GM06990 (cell line): ENCODE results near the gene SLC38A11.

ENCODE experiments used
- DNase-seq: peaks from one replicate; pipeline ENCODE4 v3.0.0-alpha.2; 2011; ENCODE audit not compliant: insufficient read length; ENCODE audit errors: extremely low read depth
- H3K27me3 ChIP-seq: replicated peaks from 2 replicates; pipeline ENCODE4 v1.6.0; 2011; ENCODE audit warnings: low read length; ENCODE audit not compliant: control insufficient read depth, insufficient read depth
- H3K36me3 ChIP-seq: 2 replicates; pipeline ENCODE4 v1.5.1; 2011; ENCODE audit warnings: low read length; ENCODE audit not compliant: control insufficient read depth, insufficient read depth
- H3K4me3 ChIP-seq: replicated peaks from 2 replicates; pipeline ENCODE4 v1.5.1; 2011; ENCODE audit warnings: low read depth, mild to moderate bottlenecking, control low read depth, low read length
- CTCF ChIP-seq: IDR thresholded peaks from 2 replicates; pipeline ENCODE4 v1.5.1; 2011; ENCODE audit warnings: low read length, control low read depth, mild to moderate bottlenecking, inconsistent platforms; ENCODE audit not compliant: insufficient read depth, poor library complexity, severe bottlenecking

SLC38A11 gene

GRCh38 chr2:164877169-164877568 is 78.2 kb downstream of the SLC38A11 start:
- Histone ChIP-seq H3K4me3 (no peak overlapping the region), H3K36me3 (no peaks in the 10 kb centered on the region), H3K27me3 (no peaks in the 10 kb centered on the region)
- TF ChIP-seq CTCF: no peak
- no peak for DNase-seq

DNA sequence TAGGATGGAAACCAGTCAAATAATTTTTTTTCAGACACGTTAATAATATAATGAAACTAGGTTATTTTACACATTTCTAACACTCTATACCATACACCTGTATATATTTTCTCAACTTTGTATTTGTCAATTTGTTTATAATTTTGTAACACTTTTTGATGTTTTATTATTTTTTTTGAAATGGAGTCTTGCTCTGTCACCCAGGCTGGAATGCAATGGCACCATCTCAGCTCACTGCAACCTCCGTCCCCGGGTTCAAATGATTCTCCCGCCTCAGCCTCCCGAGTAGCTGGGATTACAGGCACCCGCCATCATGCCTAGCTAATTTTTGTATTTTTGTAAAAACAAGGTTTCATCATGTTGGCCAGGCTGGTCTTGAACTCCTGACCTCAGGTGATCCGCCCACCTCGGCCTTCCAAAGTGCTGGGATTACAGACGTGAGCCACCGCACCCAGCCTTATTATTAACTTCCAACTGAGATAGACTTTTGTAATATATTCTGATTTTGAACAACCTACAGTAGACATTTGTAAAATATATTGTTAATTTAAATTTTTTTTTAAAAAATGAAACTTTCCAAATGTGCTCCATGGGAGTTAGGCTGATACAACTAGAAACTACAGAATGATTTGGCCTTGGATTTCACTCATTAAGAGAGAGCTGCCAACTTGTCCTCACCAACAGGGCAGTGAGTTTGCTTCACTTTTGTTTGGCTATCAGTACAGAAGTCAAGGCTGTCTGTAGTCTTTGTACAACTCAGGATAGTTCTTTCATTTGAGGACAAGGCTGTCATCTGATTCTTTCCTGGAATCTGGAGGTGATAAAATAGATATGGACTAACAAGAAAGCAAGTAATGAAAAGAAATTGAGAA is 79.8 kb downstream of the SLC38A11 start:
- Histone ChIP-seq H3K27me3 (no peaks in the 10 kb centered on the region), H3K4me3 (no peak overlapping the region), H3K36me3 (no peaks in the 10 kb centered on the region)
- no peak for DNase-seq
- no peak for TF ChIP-seq CTCF

DNA sequence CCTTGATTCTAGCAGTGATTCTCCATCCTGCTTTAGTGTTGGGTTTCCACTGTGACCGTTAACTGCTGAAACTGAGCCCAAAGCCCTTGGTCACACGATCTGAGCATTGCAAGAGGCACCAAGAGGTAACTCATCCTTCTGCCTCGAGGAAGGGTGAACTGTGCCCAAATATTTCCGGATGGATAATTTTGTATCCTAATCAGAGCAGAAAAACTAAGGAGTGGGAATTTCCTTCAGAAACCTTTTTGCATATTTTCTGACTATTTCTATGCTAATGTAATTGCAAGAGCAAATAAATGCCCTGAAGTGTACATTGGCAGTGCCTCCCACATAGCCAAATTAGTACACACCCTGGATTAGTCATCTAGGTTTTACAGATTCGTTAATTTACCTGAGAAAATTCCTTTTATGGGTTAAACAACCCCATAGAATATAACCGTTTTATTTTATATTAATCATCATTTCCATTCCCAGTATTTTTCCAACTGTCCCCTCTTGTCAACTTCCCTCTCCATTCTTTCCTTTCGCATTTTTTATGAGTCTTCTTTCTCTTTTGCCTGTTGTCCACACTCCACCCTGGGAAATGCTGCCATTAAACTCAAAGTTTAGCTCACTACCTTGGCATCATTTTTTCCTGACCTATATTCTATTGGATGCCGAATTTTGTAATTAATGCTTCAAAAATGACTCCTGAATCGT is 82.0 kb downstream of the SLC38A11 start:
- H3K36me3 ChIP-seq: no peaks in the 10 kb centered on the region
- no peak overlapping the region for H3K4me3 ChIP-seq
- no peaks in the 10 kb centered on the region for H3K27me3 ChIP-seq
- TF ChIP-seq CTCF: no peak
- no peak for DNase-seq

DNA sequence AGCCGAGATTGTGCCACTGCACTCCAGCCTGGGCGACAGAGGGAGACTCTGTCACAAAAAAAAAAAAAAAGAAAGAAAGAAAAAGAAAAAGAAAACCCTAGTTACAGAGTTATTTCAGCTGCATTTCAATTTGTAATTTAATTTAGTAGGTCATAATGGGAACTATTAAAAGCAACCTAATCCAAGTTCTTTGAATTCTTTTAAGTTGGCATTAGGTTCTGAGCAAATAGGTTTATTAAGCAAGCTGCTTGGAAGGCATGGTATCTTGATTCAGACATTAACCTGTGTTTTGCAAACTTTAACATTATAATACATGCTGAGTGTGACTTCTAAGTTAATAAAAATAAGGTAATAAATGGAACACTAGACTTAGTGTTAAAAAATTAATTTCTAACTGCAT is 83.9 kb downstream of the SLC38A11 start:
- no peak for DNase-seq
- no peak overlapping the region for H3K4me3 ChIP-seq
- no peaks in the 10 kb centered on the region for H3K36me3 ChIP-seq
- TF ChIP-seq CTCF: no peak
- no peaks in the 10 kb centered on the region for H3K27me3 ChIP-seq

DNA sequence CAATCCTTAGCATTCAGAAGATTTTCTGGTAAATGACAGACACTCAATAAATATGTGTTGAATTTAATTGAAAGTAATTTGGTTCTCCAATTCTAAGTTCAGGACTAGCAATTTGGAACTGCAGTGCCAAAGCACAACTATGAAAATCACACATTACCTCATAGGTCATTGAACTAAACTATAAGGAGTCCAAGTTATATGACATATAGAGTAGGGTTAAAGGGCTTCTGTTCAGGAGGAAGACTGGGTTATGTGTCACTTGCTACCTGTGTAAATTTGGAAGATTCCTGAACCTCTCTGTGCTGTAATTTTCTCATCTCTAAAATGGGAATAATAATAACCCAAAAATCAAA is 85.9 kb downstream of the SLC38A11 start:
- Histone ChIP-seq H3K4me3 (no peak overlapping the region), H3K27me3 (no peaks in the 10 kb centered on the region), H3K36me3 (no peaks in the 10 kb centered on the region)
- DNase-seq: no peak
- TF ChIP-seq CTCF: no peak
